Measurements from ENCODE around the gene PPP1R13B.

PPP1R13B gene

DNA sequence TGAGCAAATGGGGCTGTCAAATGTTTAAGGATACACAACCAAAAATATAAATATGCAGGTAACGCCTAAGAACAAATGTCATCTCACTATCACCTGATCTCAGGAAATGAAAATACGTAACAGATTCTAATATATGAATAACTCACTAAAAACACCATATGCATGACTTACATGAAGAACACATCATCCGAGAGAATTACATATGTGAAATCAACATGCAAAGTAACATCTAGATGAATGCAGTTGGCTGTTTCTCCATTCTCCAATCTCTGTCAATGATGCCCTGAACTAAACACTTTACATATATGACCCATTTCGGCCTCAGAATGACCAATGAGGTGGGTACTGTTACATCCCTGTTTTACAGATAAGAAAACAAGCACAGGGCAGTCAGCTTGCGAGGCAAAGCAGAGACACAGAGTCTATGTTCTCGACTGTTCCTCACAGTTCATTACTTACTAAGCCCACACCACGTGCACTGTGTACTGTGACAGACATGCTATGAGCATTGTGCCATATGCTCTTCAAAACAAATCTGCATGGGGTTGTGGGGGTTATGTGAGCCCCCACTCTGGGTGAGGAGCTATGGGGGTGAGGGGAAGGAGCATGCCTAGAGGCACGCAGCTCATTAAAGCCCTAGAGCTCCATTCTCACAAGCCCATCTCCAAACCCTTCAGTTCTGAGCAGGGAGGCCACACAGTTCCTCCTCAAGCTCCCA, 89.2 kb downstream of the PPP1R13B start:
- DNase-seq (ENCODE audit: low read depth in 1 of 2, low spot score in 1 of 2) = no peak
- H3K27ac ChIP-seq (replicated peaks) = no peak overlapping the region
- H3K4me3 ChIP-seq (replicated peaks; ENCODE audit: insufficient read depth, low read length) = no peak overlapping the region
- TF ChIP-seq POLR2AphosphoS5 (IDR thresholded peaks at IDR 0.05; ENCODE audit: low read depth) = no peak
- no peak for TF ChIP-seq SPI1 (IDR thresholded peaks at IDR 0.05; ENCODE audit: borderline replicate concordance, low read depth)
- TF ChIP-seq, protein P1, sequence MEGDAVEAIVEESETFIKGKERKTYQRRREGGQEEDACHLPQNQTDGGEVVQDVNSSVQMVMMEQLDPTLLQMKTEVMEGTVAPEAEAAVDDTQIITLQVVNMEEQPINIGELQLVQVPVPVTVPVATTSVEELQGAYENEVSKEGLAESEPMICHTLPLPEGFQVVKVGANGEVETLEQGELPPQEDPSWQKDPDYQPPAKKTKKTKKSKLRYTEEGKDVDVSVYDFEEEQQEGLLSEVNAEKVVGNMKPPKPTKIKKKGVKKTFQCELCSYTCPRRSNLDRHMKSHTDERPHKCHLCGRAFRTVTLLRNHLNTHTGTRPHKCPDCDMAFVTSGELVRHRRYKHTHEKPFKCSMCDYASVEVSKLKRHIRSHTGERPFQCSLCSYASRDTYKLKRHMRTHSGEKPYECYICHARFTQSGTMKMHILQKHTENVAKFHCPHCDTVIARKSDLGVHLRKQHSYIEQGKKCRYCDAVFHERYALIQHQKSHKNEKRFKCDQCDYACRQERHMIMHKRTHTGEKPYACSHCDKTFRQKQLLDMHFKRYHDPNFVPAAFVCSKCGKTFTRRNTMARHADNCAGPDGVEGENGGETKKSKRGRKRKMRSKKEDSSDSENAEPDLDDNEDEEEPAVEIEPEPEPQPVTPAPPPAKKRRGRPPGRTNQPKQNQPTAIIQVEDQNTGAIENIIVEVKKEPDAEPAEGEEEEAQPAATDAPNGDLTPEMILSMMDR (IDR thresholded peaks at IDR 0.05; ENCODE audit: insufficient read depth, low read length) = no peak
- TF ChIP-seq, protein P2, sequence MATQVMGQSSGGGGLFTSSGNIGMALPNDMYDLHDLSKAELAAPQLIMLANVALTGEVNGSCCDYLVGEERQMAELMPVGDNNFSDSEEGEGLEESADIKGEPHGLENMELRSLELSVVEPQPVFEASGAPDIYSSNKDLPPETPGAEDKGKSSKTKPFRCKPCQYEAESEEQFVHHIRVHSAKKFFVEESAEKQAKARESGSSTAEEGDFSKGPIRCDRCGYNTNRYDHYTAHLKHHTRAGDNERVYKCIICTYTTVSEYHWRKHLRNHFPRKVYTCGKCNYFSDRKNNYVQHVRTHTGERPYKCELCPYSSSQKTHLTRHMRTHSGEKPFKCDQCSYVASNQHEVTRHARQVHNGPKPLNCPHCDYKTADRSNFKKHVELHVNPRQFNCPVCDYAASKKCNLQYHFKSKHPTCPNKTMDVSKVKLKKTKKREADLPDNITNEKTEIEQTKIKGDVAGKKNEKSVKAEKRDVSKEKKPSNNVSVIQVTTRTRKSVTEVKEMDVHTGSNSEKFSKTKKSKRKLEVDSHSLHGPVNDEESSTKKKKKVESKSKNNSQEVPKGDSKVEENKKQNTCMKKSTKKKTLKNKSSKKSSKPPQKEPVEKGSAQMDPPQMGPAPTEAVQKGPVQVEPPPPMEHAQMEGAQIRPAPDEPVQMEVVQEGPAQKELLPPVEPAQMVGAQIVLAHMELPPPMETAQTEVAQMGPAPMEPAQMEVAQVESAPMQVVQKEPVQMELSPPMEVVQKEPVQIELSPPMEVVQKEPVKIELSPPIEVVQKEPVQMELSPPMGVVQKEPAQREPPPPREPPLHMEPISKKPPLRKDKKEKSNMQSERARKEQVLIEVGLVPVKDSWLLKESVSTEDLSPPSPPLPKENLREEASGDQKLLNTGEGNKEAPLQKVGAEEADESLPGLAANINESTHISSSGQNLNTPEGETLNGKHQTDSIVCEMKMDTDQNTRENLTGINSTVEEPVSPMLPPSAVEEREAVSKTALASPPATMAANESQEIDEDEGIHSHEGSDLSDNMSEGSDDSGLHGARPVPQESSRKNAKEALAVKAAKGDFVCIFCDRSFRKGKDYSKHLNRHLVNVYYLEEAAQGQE (IDR thresholded peaks at IDR 0.05; ENCODE audit: insufficient replicate concordance, low read depth) = no peak
- TF ChIP-seq GABPA (IDR thresholded peaks at IDR 0.05; ENCODE audit: low read depth) = no peak
- H3K27me3 ChIP-seq (ENCODE audit: insufficient read depth, poor library complexity, severe bottlenecking) = no peaks in the 10 kb centered on the region

DNA sequence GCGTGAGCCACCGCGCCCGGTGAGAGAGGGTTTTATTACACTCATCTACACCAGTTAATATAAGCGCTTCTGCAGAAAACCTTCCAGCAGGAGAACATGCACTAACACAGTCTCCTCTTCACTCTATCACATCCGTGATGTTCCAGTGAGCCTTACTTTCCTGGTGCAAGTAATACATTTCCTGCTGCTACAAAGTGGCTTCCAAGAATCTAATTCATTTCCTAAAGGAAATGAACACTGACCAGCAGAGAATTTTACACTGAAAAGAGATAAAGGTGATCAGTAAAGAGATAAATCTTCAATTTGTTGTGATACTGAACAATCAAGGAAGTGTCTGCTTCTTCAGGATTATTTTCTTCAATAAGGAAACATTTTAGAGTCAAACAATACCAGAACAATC, 92.3 kb downstream of the PPP1R13B start:
- no peak for TF ChIP-seq POLR2AphosphoS5 (IDR thresholded peaks at IDR 0.05; ENCODE audit: low read depth)
- TF ChIP-seq GABPA (IDR thresholded peaks at IDR 0.05; ENCODE audit: low read depth) = no peak
- TF ChIP-seq, protein P1 (IDR thresholded peaks at IDR 0.05; ENCODE audit: insufficient read depth, low read length) = no peak
- TF ChIP-seq, protein P2 (IDR thresholded peaks at IDR 0.05; ENCODE audit: insufficient replicate concordance, low read depth) = no peak
- no peak for TF ChIP-seq SPI1 (IDR thresholded peaks at IDR 0.05; ENCODE audit: borderline replicate concordance, low read depth)
- no peak overlapping the region for H3K27ac ChIP-seq (replicated peaks)
- no peak overlapping the region for H3K4me3 ChIP-seq (replicated peaks; ENCODE audit: insufficient read depth, low read length)
- DNase-seq (ENCODE audit: low read depth in 1 of 2, low spot score in 1 of 2) = no peak
- H3K27me3 ChIP-seq (ENCODE audit: insufficient read depth, poor library complexity, severe bottlenecking) = no peaks in the 10 kb centered on the region

DNA sequence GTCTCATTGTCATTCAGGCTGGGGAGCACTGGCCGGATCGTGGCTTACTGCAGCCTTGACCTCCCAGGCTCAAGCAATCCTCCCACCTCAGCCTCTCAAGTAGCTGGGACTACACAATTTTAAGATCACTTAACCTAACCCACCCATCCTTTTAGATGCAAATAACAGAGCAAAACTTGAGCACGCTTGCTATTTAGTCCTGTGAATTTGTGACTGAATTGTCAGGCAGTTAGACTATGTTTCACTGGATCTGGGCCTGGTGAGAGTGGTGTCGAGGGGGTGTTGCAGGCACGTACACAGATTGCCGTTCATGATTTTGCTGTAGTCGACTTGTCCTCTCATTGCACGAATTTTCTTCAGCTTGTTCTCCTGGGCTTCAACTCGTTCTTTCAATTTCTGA, 93.6 kb downstream of the PPP1R13B start:
- no peak overlapping the region for H3K4me3 ChIP-seq (replicated peaks; ENCODE audit: insufficient read depth, low read length)
- no peak for DNase-seq (ENCODE audit: low read depth in 1 of 2, low spot score in 1 of 2)
- no peaks in the 10 kb centered on the region for H3K27me3 ChIP-seq (ENCODE audit: insufficient read depth, poor library complexity, severe bottlenecking)
- no peak overlapping the region for H3K27ac ChIP-seq (replicated peaks)
- TF ChIP-seq, protein P2 (IDR thresholded peaks at IDR 0.05; ENCODE audit: insufficient replicate concordance, low read depth) = no peak
- TF ChIP-seq, protein P1 (IDR thresholded peaks at IDR 0.05; ENCODE audit: insufficient read depth, low read length) = no peak
- TF ChIP-seq POLR2AphosphoS5 (IDR thresholded peaks at IDR 0.05; ENCODE audit: low read depth) (no peak), GABPA (IDR thresholded peaks at IDR 0.05; ENCODE audit: low read depth) (no peak), SPI1 (IDR thresholded peaks at IDR 0.05; ENCODE audit: borderline replicate concordance, low read depth) (no peak)
